H1 (cell line): Measurements from ENCODE around the gene BOLA3. TPM values are rescaled to one million over a fixed set of nuclear protein-coding genes. Genes with fewer than 3 reads are reported as not detected.

ENCODE experiments used
- CTCF ChIA-PET: fragments of 300-600 bp; sonication (Branson Sonifier 250); formaldehyde crosslinking; loops from one replicate; lab custom pipeline; 2021; ENCODE audit not compliant: partially characterized antibody; lab: Charles Lee
- POLR2A ChIA-PET: fragments of 300-600 bp; sonication (Branson Sonifier 250); formaldehyde crosslinking; loops from one replicate; lab custom pipeline; 2021; ENCODE audit warnings: inconsistent platforms; ENCODE audit not compliant: partially characterized antibody; lab: Charles Lee
- DNase-seq, 2 experiments: peaks; one replicate each; pipeline versions ENCODE4 v3.0.0 to v3.0.0-alpha.2; 2010 to 2022; ENCODE audit warnings: low spot score in 2 of 2, low read depth in 1 of 2, mixed read lengths in 1 of 2
- FAIRE-seq: peaks from 2 replicates; lab custom pipeline; 2011; peaks lifted over from hg19 to GRCh38; lab: Jason Lieb, UNC
- H2AFZ ChIP-seq: 2 replicates; pipeline ENCODE4 v1.8.1; 2012; ENCODE audit warnings: low read length, inconsistent platforms
- H2AK5ac ChIP-seq: 2 replicates; pipeline ENCODE4 v1.6.1; 2013; ENCODE audit warnings: low read depth, low read length
- H2BK120ac ChIP-seq: replicated peaks from 2 replicates; pipeline ENCODE3; 2013; ENCODE audit warnings: low read depth, low read length, inconsistent platforms
- H2BK12ac ChIP-seq: 2 replicates; pipeline ENCODE4 v1.6.1; 2013; ENCODE audit warnings: low read depth, low read length
- H2BK15ac ChIP-seq: 2 replicates; pipeline ENCODE4 v1.6.1; 2013; ENCODE audit warnings: low read length
- H2BK20ac ChIP-seq: 2 replicates; pipeline ENCODE4 v1.6.1; 2013; ENCODE audit warnings: low read length
- H2BK5ac ChIP-seq: 2 replicates; pipeline ENCODE4 v1.6.1; 2013; ENCODE audit warnings: low read depth, low read length
- H3K14ac ChIP-seq: 2 replicates; pipeline ENCODE4 v1.6.1; 2013; ENCODE audit warnings: inconsistent platforms; ENCODE audit not compliant: insufficient read length
- H3K18ac ChIP-seq: 2 replicates; pipeline ENCODE4 v1.6.1; 2013; ENCODE audit warnings: low read length; ENCODE audit errors: extremely low read depth
- H3K23ac ChIP-seq: 2 replicates; pipeline ENCODE4 v1.6.1; 2013; ENCODE audit warnings: inconsistent platforms; ENCODE audit not compliant: insufficient read length
- H3K23me2 ChIP-seq: 2 replicates; pipeline ENCODE4 v1.6.1; 2013; ENCODE audit warnings: low read depth, low read length
- H3K27ac ChIP-seq: 2 replicates; pipeline ENCODE4 v1.6.1; 2011; ENCODE audit warnings: low read depth, low read length, inconsistent platforms
- H3K27me3 ChIP-seq, 4 experiments: replicated peaks in 1 of 4; 1 replicate in 1 of 4; 2 replicates in 3 of 4; pipeline versions ENCODE4 v1.6.1 to v1.8.1; 2011 to 2013; ENCODE audit warnings: low read length in 3 of 4, mild to moderate bottlenecking in 3 of 4, inconsistent platforms in 2 of 4, mixed read lengths in 2 of 4, moderate library complexity in 1 of 4; ENCODE audit not compliant: control insufficient read depth in 3 of 4, insufficient read depth in 3 of 4; ENCODE audit errors: extremely low read depth in 1 of 4
- H3K36me3 ChIP-seq, 4 experiments: 2 replicates each; pipeline versions ENCODE4 v1.6.1 to v1.8.1; 2011 to 2013; ENCODE audit warnings: mild to moderate bottlenecking in 4 of 4, low read length in 3 of 4, moderate library complexity in 2 of 4, control low read depth in 1 of 4, inconsistent platforms in 1 of 4; ENCODE audit not compliant: insufficient read depth in 4 of 4, control insufficient read depth in 2 of 4
- H3K4ac ChIP-seq: replicated peaks from 2 replicates; pipeline ENCODE3; 2013; ENCODE audit warnings: low read length, low read depth, mixed read lengths, inconsistent platforms; ENCODE audit not compliant: insufficient read length
- H3K4me1 ChIP-seq, 4 experiments: replicated peaks in 1 of 4; 1 replicate in 1 of 4; 2 replicates in 3 of 4; pipeline versions ENCODE4 v1.6.1 to v1.8.1; 2011 to 2013; ENCODE audit warnings: low read length in 3 of 4, inconsistent platforms in 2 of 4, mixed read lengths in 1 of 4; ENCODE audit not compliant: insufficient read depth in 4 of 4, control insufficient read depth in 3 of 4
- H3K4me2 ChIP-seq, 2 experiments: 2 replicates each; pipeline versions ENCODE4 v1.6.1 to v1.8.1; 2011 to 2013; ENCODE audit warnings: low read depth in 2 of 2, low read length in 2 of 2, control low read depth in 1 of 2, inconsistent platforms in 1 of 2, mild to moderate bottlenecking in 1 of 2; ENCODE audit not compliant: insufficient read depth in 1 of 2
- H3K4me3 ChIP-seq, 4 experiments: fragments of 200-600, 300-600 bp in 1 of 4; sonication (generic), shearing (Covaris generic), sonication (Bioruptor Twin) in 1 of 4; 2 replicates each; pipeline versions ENCODE4 v1.5.1 to v1.8.1; 2011 to 2016; ENCODE audit warnings: low read length in 4 of 4, low read depth in 3 of 4, control low read depth in 2 of 4, inconsistent platforms in 2 of 4, mild to moderate bottlenecking in 2 of 4, mixed read lengths in 1 of 4, moderate library complexity in 1 of 4; ENCODE audit not compliant: insufficient read depth in 2 of 4; ENCODE audit errors: extremely low read depth in 1 of 4
- H3K56ac ChIP-seq: replicated peaks from 2 replicates; pipeline ENCODE3; 2013; ENCODE audit warnings: low read depth, mild to moderate bottlenecking, mixed read lengths, low read length, inconsistent platforms; ENCODE audit not compliant: insufficient read length
- H3K79me1 ChIP-seq: 2 replicates; pipeline ENCODE4 v1.6.1; 2013; ENCODE audit warnings: low read depth, low read length, control low read depth
- H3K79me2 ChIP-seq, 2 experiments: 2 replicates each; pipeline versions ENCODE4 v1.6.1 to v1.8.1; 2012 to 2013; ENCODE audit warnings: low read length in 2 of 2, mild to moderate bottlenecking in 2 of 2, inconsistent platforms in 1 of 2; ENCODE audit not compliant: insufficient read depth in 2 of 2, control insufficient read depth in 1 of 2
- H3K9ac ChIP-seq, 4 experiments: replicated peaks in 1 of 4; 1 replicate in 1 of 4; 2 replicates in 3 of 4; pipeline versions ENCODE4 v1.6.1 to v1.8.1; 2011 to 2013; ENCODE audit warnings: low read depth in 3 of 4, low read length in 3 of 4, control low read depth in 2 of 4, mild to moderate bottlenecking in 2 of 4, moderate library complexity in 2 of 4, inconsistent platforms in 1 of 4; ENCODE audit errors: extremely low read depth in 1 of 4
- H3K9me3 ChIP-seq, 2 experiments: 2 replicates each; pipeline versions ENCODE4 v1.6.1 to v1.8.1; 2012 to 2013; ENCODE audit warnings: mild to moderate bottlenecking in 2 of 2, moderate library complexity in 2 of 2, control low read depth in 1 of 2, inconsistent platforms in 1 of 2, low read depth in 1 of 2, low read length in 1 of 2, mixed read lengths in 1 of 2; ENCODE audit not compliant: insufficient read depth in 2 of 2
- H4K20me1 ChIP-seq, 2 experiments: replicated peaks in 1 of 2; 2 replicates each; pipeline versions ENCODE3 to v1.8.1; 2011 to 2013; ENCODE audit warnings: inconsistent platforms in 2 of 2, low read length in 2 of 2, mild to moderate bottlenecking in 1 of 2; ENCODE audit not compliant: insufficient read depth in 2 of 2, control insufficient read depth in 1 of 2
- H4K5ac ChIP-seq: 2 replicates; pipeline ENCODE4 v1.6.1; 2013; ENCODE audit warnings: low read length, low read depth, mixed read lengths, inconsistent platforms; ENCODE audit not compliant: insufficient read length
- H4K8ac ChIP-seq: 2 replicates; pipeline ENCODE4 v1.8.0; 2013; ENCODE audit warnings: mild to moderate bottlenecking, moderate library complexity, low read length, inconsistent platforms; ENCODE audit not compliant: insufficient read depth; ENCODE audit errors: extremely low read depth
- H4K91ac ChIP-seq: replicated peaks from 2 replicates; pipeline ENCODE3; 2013; ENCODE audit warnings: low read length, mixed read lengths, inconsistent platforms; ENCODE audit not compliant: insufficient read length
- BRCA1 ChIP-seq: IDR thresholded peaks from 2 replicates; pipeline ENCODE4 v1.6.1; 2012; ENCODE audit warnings: low read depth, low read length, improper control_type of control experiment
- CBX5 ChIP-seq: fragments of 300-800, 300-1000 bp; sonication (generic); IDR thresholded peaks from 2 replicates; pipeline ENCODE4 v1.7.1; 2016; ENCODE audit warnings: antibody characterized with exemption, low read length, low read depth
- CREB1 ChIP-seq: IDR thresholded peaks from 2 replicates; pipeline ENCODE4 v1.6.1; 2012; ENCODE audit warnings: inconsistent platforms
- GABPA ChIP-seq: IDR thresholded peaks from 2 replicates; pipeline ENCODE4 v1.6.1; 2011; ENCODE audit warnings: mild to moderate bottlenecking, low read length, moderate library complexity, borderline replicate concordance; ENCODE audit not compliant: insufficient read depth
- GTF2F1 ChIP-seq: IDR thresholded peaks from 2 replicates; pipeline ENCODE4 v1.6.1; 2012; ENCODE audit warnings: low read depth, low read length, improper control_type of control experiment, borderline replicate concordance
- HDAC6 ChIP-seq: IDR thresholded peaks from one replicate; pipeline ENCODE4 v1.7.1; 2012; ENCODE audit warnings: low read depth, mild to moderate bottlenecking, inconsistent platforms, low read length, moderate library complexity
- NRF1 ChIP-seq: IDR thresholded peaks from 2 replicates; pipeline ENCODE4 v1.6.1; 2011; ENCODE audit warnings: mild to moderate bottlenecking, low read depth, low read length, improper control_type of control experiment
- SP1 ChIP-seq: IDR thresholded peaks from 2 replicates; pipeline ENCODE4 v1.6.1; 2011; ENCODE audit warnings: low read depth, low read length
- TBP ChIP-seq: IDR thresholded peaks from 2 replicates; pipeline ENCODE4 v1.6.1; 2011; ENCODE audit warnings: low read depth, low read length, improper control_type of control experiment
- TCF12 ChIP-seq: IDR thresholded peaks from 2 replicates; pipeline ENCODE4 v1.6.1; 2011; ENCODE audit warnings: low read depth, mild to moderate bottlenecking, low read length
- WGBS, 2 experiments: shearing (Covaris generic) in 1 of 2; methylation state at CpG; one replicate each; pipeline versions ENCODE4 v1.1.6 to v1.1.7; 2013 to 2015; ENCODE audit warnings: low lambda C conversion rate in 2 of 2, mixed read lengths in 2 of 2, inconsistent platforms in 1 of 2, low coverage in 1 of 2, missing lambda C conversion rate in 1 of 2; ENCODE audit not compliant: insufficient replicate concordance in 2 of 2, insufficient coverage in 1 of 2, insufficient read length in 1 of 2; ENCODE audit errors: extremely low coverage in 1 of 2, missing lambda C conversion rate in 1 of 2; 5-methylcytosine and 5-hydroxymethylcytosine counted together
- polyA plus RNA-seq, 7 experiments: library from polyadenylated mRNA; depleted of rRNA in 3 of 7; stranded (reverse) in 5 of 7; unstranded in 2 of 7; fragments of >200 nt in 5 of 7; fragments of 200-250 nt in 2 of 7; gene quantifications; 1 replicate in 5 of 7; 2 replicates in 1 of 7; 4 replicates in 1 of 7; pipeline versions ENCODE4 v1.2.1 to v1.2.3, GENCODE V29; 2011 to 2013; ENCODE audit warnings: missing spikeins in 2 of 7, mixed read lengths in 2 of 7
- total RNA-seq: library from RNA; stranded (reverse); fragmentation: NEBNext Ultra II Directional; extraction: Animal tissue kit (Norgen Biotek cat#: 25700); gene quantifications from 2 replicates; pipeline ENCODE4 v1.2.1, GENCODE V29; 2021

The BOLA3 gene
- total and polyA plus RNA-seq, 2 of the 8 experiments (the other 6 are each of a cell fraction or from before 2014, with no cell fraction given) = 46.1 to 67.3 TPM

DNA sequence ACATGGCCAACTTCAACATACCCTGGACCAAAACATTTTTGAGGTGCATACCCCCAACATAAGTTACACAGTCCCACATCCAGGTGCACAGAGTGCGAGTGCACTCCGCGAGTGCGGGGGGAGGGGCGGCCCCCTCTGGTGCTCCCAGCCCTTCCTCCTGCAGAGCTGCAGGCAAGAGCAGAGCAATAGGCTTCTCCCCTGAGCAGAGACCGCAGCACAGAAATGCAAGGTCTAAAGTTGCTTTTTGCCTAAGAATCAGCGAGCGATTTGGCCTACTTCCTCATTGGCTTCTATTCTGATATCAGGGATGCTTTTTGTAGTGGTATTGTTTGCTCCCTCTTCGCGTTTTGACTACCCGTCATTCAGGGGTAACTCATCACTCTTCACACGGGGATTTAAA, 40.6 kb downstream of the BOLA3 start:
- POLR2A ChIA-PET = interaction anchor here (0.7 to 1.4 kb wide), 4 partner anchors 14 to 132 kb away, joined by 3 to 5 read pairs (median 4); no protein-coding TSS in a partner anchor
- no peak overlapping the region for H3K4ac ChIP-seq
- H3K4me2 ChIP-seq = peak overlapping the region; percentile 60 to 69
- no peaks in the 10 kb centered on the region for H3K23me2 ChIP-seq
- H3K23ac ChIP-seq = no peak overlapping the region
- no peak overlapping the region for H2AFZ ChIP-seq
- H2BK120ac ChIP-seq = no peak overlapping the region
- H2BK12ac ChIP-seq = no peak overlapping the region
- H2BK5ac ChIP-seq = no peak overlapping the region
- H3K4me3 ChIP-seq = peak overlapping the region in 2 of 4 experiments; percentile 5 to 41; a peak in 4 of 8 replicates
- H4K8ac ChIP-seq = no peak overlapping the region
- H4K91ac ChIP-seq = no peak overlapping the region
- H3K9me3 ChIP-seq = no peaks in the 10 kb centered on the region
- no peak overlapping the region for H2AK5ac ChIP-seq
- peaks cover 4 to 13% (median 12%) of the 10 kb centered on the region in 4 experiments for H3K4me1 ChIP-seq
- CTCF ChIA-PET = interaction anchor here (0.5 to 2.0 kb wide), 6 partner anchors 20 to 528 kb away, joined by 3 to 5 read pairs (median 4); no protein-coding TSS in a partner anchor
- H2BK20ac ChIP-seq = no peak overlapping the region
- DNase-seq (peak in 1 of 2 experiments; percentile 81), FAIRE-seq (peak; percentile 45)
- no peak overlapping the region for H2BK15ac ChIP-seq
- WGBS, 2 experiments = 13% methylated on average over 12 of the region's 12 CpGs; no CpG with 5 or more reads in 1 of the 2 experiments
- H3K18ac ChIP-seq = no peak overlapping the region
- H3K36me3 ChIP-seq = peaks cover 0 to 3% (median 2%) of the 10 kb centered on the region in 4 experiments; a peak in 3 of 8 replicates
- H3K27me3 ChIP-seq = no peaks in the 10 kb centered on the region
- no peak overlapping the region for H3K56ac ChIP-seq
- H3K14ac ChIP-seq = no peak overlapping the region
- no peaks in the 10 kb centered on the region for H3K79me2 ChIP-seq
- H4K20me1 ChIP-seq = peaks cover 0 to 3% of the 10 kb centered on the region in 2 experiments
- H3K27ac ChIP-seq = no peak overlapping the region
- H3K79me1 ChIP-seq = no peaks in the 10 kb centered on the region
- no peak overlapping the region for H4K5ac ChIP-seq
- 0 out of 7 replicates have a peak overlapping the region, but pooled peaks of 1 of the 4 experiments have one; percentile 3 for H3K9ac ChIP-seq
- TF ChIP-seq GABPA (no peak), TCF12 (no peak), TBP (no peak), SP1 (peak; percentile 41; the same call in 1 of the 2 replicates), GTF2F1 (no peak), BRCA1 (no peak), HDAC6 (no peak), CBX5 (no peak), NRF1 (no peak), CREB1 (no peak)
